Measurements from ENCODE around the gene SETMAR. TPM values are rescaled to one million over a fixed set of nuclear protein-coding genes. Genes with fewer than 3 reads are reported as not detected.

SETMAR gene
- total and polyA plus RNA-seq, 2 of the 8 experiments (the other 6 are each of a cell fraction or from before 2014, with no cell fraction given), result 16.1 to 25.3 TPM

- Histone ChIP-seq H2BK12ac (ENCODE audit: low read depth, low read length) (no peak overlapping the region), H2BK20ac (ENCODE audit: low read length) (no peak overlapping the region), H3K4me2 (ENCODE audit: insufficient read depth in 1 of 2, low read depth in 2 of 2, low read length in 2 of 2) (no peak overlapping the region), H3K27me3 (replicated peaks in 1 of 4; ENCODE audit: control insufficient read depth in 3 of 4, extremely low read depth in 1 of 4, insufficient read depth in 3 of 4, low read length in 3 of 4) (no peaks in the 10 kb centered on the region), H3K56ac (replicated peaks; ENCODE audit: insufficient read length, low read depth, low read length) (no peak overlapping the region), H3K79me2 (ENCODE audit: control insufficient read depth in 1 of 2, insufficient read depth in 2 of 2, low read length in 2 of 2) (peaks cover 0 to 26% of the 10 kb centered on the region in 2 experiments; a peak in 2 of 4 replicates), H3K23ac (ENCODE audit: insufficient read length) (no peak overlapping the region), H4K20me1 (replicated peaks in 1 of 2; ENCODE audit: control insufficient read depth in 1 of 2, insufficient read depth in 2 of 2, low read length in 2 of 2) (no peaks in the 10 kb centered on the region), H4K91ac (replicated peaks; ENCODE audit: insufficient read length, low read length) (no peak overlapping the region), H2AK5ac (ENCODE audit: low read depth, low read length) (no peak overlapping the region), H3K4ac (replicated peaks; ENCODE audit: insufficient read length, low read depth, low read length) (no peak overlapping the region), H3K9me3 (ENCODE audit: insufficient read depth in 2 of 2, low read depth in 1 of 2, low read length in 1 of 2) (no peaks in the 10 kb centered on the region), H3K4me1 (replicated peaks in 1 of 4; ENCODE audit: control insufficient read depth in 3 of 4, insufficient read depth in 4 of 4, low read length in 3 of 4) (peaks cover 1 to 11% (median 7%) of the 10 kb centered on the region in 4 experiments; a peak in 4 of 7 replicates), H3K36me3 (ENCODE audit: control insufficient read depth in 2 of 4, insufficient read depth in 4 of 4, low read length in 3 of 4) (peaks cover 0 to 11% (median 3%) of the 10 kb centered on the region in 4 experiments; a peak in 2 of 8 replicates), H2BK5ac (ENCODE audit: low read depth, low read length) (no peak overlapping the region), H2AFZ (ENCODE audit: low read length) (no peak overlapping the region), H3K18ac (ENCODE audit: extremely low read depth, low read length) (no peak overlapping the region), H4K8ac (ENCODE audit: extremely low read depth, insufficient read depth, low read length) (no peak overlapping the region), H3K9ac (replicated peaks in 1 of 4; ENCODE audit: extremely low read depth in 1 of 4, low read depth in 3 of 4, low read length in 3 of 4) (no peak overlapping the region), H2BK120ac (replicated peaks; ENCODE audit: low read depth, low read length) (no peak overlapping the region), H3K79me1 (ENCODE audit: low read depth, low read length) (no peaks in the 10 kb centered on the region), H3K14ac (ENCODE audit: insufficient read length) (no peak overlapping the region), H3K27ac (ENCODE audit: low read depth, low read length) (no peak overlapping the region), H4K5ac (ENCODE audit: insufficient read length, low read depth, low read length) (no peak overlapping the region), H3K4me3 (ENCODE audit: extremely low read depth in 1 of 4, insufficient read depth in 2 of 4, low read depth in 3 of 4, low read length in 4 of 4) (no peak overlapping the region), H2BK15ac (ENCODE audit: low read length) (no peak overlapping the region), H3K23me2 (ENCODE audit: low read depth, low read length) (peaks cover 7% of the 10 kb centered on the region)
- ChIA-PET CTCF (ENCODE audit: partially characterized antibody) (interaction anchor here (0.6 to 1.1 kb wide), 4 partner anchors 17 to 420 kb away, joined by 3 to 7 read pairs (median 4); no protein-coding TSS in a partner anchor), POLR2A (ENCODE audit: partially characterized antibody) (interaction anchor here (1.2 to 1.3 kb wide), 3 partner anchors 9 to 236 kb away, joined by 3 read pairs; no protein-coding TSS in a partner anchor)
- FAIRE-seq (no peak), DNase-seq (ENCODE audit: low read depth in 1 of 2, low spot score in 2 of 2) (no peak)
- WGBS, 2 experiments (ENCODE audit: extremely low coverage in 1 of 2, insufficient coverage in 1 of 2, insufficient read length in 1 of 2, insufficient replicate concordance in 2 of 2, low coverage in 1 of 2, low lambda C conversion rate in 2 of 2, missing lambda C conversion rate in 1 of 2), result 91% methylated on average over 8 of the region's 8 CpGs; no CpG with 5 or more reads in 1 of the 2 experiments
- TF ChIP-seq GABPA (IDR thresholded peaks at IDR 0.05; ENCODE audit: borderline replicate concordance, insufficient read depth, low read length) (no peak), SP4 (IDR thresholded peaks at IDR 0.05; ENCODE audit: low read length) (no peak), POLR2AphosphoS5 (IDR thresholded peaks at IDR 0.05; ENCODE audit: low read depth, low read length) (no peak), BACH1 (IDR thresholded peaks at IDR 0.05; ENCODE audit: low read length) (no peak), TAF1 (IDR thresholded peaks at IDR 0.05; ENCODE audit: low read depth, low read length) (no peak), JUN (IDR thresholded peaks at IDR 0.05; ENCODE audit: low read depth, low read length) (no peak), SP1 (IDR thresholded peaks at IDR 0.05; ENCODE audit: low read depth, low read length) (no peak), POU5F1 (IDR thresholded peaks at IDR 0.05; ENCODE audit: low read depth, low read length) (no peak), EP300 (IDR thresholded peaks at IDR 0.05; ENCODE audit: borderline replicate concordance in 1 of 2, low read depth in 2 of 2, low read length in 2 of 2) (no peak), SAP30 (IDR thresholded peaks at IDR 0.05; ENCODE audit: insufficient read depth, insufficient replicate concordance, low read length) (no peak), HDAC2 (IDR thresholded peaks at IDR 0.05; ENCODE audit: borderline replicate concordance in 1 of 2, low read depth in 2 of 2, low read length in 2 of 2) (no peak), E2F6 (IDR thresholded peaks at IDR 0.05) (no peak), CREB1 (IDR thresholded peaks at IDR 0.05) (no peak)
These were observed 2.9 kb downstream of the SETMAR start for GRCh38 chr3:4306091-4306490.
